H1 (cell line): Measurements from ENCODE around the gene SPHK1. TPM values are rescaled to one million over a fixed set of nuclear protein-coding genes. Genes with fewer than 3 reads are reported as not detected.

Source experiments
- CTCF ChIA-PET: fragments of 300-600 bp; sonication (Branson Sonifier 250); formaldehyde crosslinking; loops from one replicate; lab custom pipeline; 2021; ENCODE audit not compliant: partially characterized antibody; lab: Charles Lee
- POLR2A ChIA-PET: fragments of 300-600 bp; sonication (Branson Sonifier 250); formaldehyde crosslinking; loops from one replicate; lab custom pipeline; 2021; ENCODE audit warnings: inconsistent platforms; ENCODE audit not compliant: partially characterized antibody; lab: Charles Lee
- DNase-seq, 2 experiments: peaks; one replicate each; pipeline versions ENCODE4 v3.0.0 to v3.0.0-alpha.2; 2010 to 2022; ENCODE audit warnings: low spot score in 2 of 2, low read depth in 1 of 2, mixed read lengths in 1 of 2
- FAIRE-seq: peaks from 2 replicates; lab custom pipeline; 2011; peaks lifted over from hg19 to GRCh38; lab: Jason Lieb, UNC
- H2AFZ ChIP-seq: 2 replicates; pipeline ENCODE4 v1.8.1; 2012; ENCODE audit warnings: low read length, inconsistent platforms
- H2AK5ac ChIP-seq: 2 replicates; pipeline ENCODE4 v1.6.1; 2013; ENCODE audit warnings: low read depth, low read length
- H2BK120ac ChIP-seq: replicated peaks from 2 replicates; pipeline ENCODE3; 2013; ENCODE audit warnings: low read depth, low read length, inconsistent platforms
- H2BK12ac ChIP-seq: 2 replicates; pipeline ENCODE4 v1.6.1; 2013; ENCODE audit warnings: low read depth, low read length
- H2BK15ac ChIP-seq: 2 replicates; pipeline ENCODE4 v1.6.1; 2013; ENCODE audit warnings: low read length
- H2BK20ac ChIP-seq: 2 replicates; pipeline ENCODE4 v1.6.1; 2013; ENCODE audit warnings: low read length
- H2BK5ac ChIP-seq: 2 replicates; pipeline ENCODE4 v1.6.1; 2013; ENCODE audit warnings: low read depth, low read length
- H3K14ac ChIP-seq: 2 replicates; pipeline ENCODE4 v1.6.1; 2013; ENCODE audit warnings: inconsistent platforms; ENCODE audit not compliant: insufficient read length
- H3K18ac ChIP-seq: 2 replicates; pipeline ENCODE4 v1.6.1; 2013; ENCODE audit warnings: low read length; ENCODE audit errors: extremely low read depth
- H3K23ac ChIP-seq: 2 replicates; pipeline ENCODE4 v1.6.1; 2013; ENCODE audit warnings: inconsistent platforms; ENCODE audit not compliant: insufficient read length
- H3K23me2 ChIP-seq: 2 replicates; pipeline ENCODE4 v1.6.1; 2013; ENCODE audit warnings: low read depth, low read length
- H3K27ac ChIP-seq: 2 replicates; pipeline ENCODE4 v1.6.1; 2011; ENCODE audit warnings: low read depth, low read length, inconsistent platforms
- H3K27me3 ChIP-seq, 4 experiments: replicated peaks in 1 of 4; 1 replicate in 1 of 4; 2 replicates in 3 of 4; pipeline versions ENCODE4 v1.6.1 to v1.8.1; 2011 to 2013; ENCODE audit warnings: low read length in 3 of 4, mild to moderate bottlenecking in 3 of 4, inconsistent platforms in 2 of 4, mixed read lengths in 2 of 4, moderate library complexity in 1 of 4; ENCODE audit not compliant: control insufficient read depth in 3 of 4, insufficient read depth in 3 of 4; ENCODE audit errors: extremely low read depth in 1 of 4
- H3K36me3 ChIP-seq, 4 experiments: 2 replicates each; pipeline versions ENCODE4 v1.6.1 to v1.8.1; 2011 to 2013; ENCODE audit warnings: mild to moderate bottlenecking in 4 of 4, low read length in 3 of 4, moderate library complexity in 2 of 4, control low read depth in 1 of 4, inconsistent platforms in 1 of 4; ENCODE audit not compliant: insufficient read depth in 4 of 4, control insufficient read depth in 2 of 4
- H3K4ac ChIP-seq: replicated peaks from 2 replicates; pipeline ENCODE3; 2013; ENCODE audit warnings: low read length, low read depth, mixed read lengths, inconsistent platforms; ENCODE audit not compliant: insufficient read length
- H3K4me1 ChIP-seq, 4 experiments: replicated peaks in 1 of 4; 1 replicate in 1 of 4; 2 replicates in 3 of 4; pipeline versions ENCODE4 v1.6.1 to v1.8.1; 2011 to 2013; ENCODE audit warnings: low read length in 3 of 4, inconsistent platforms in 2 of 4, mixed read lengths in 1 of 4; ENCODE audit not compliant: insufficient read depth in 4 of 4, control insufficient read depth in 3 of 4
- H3K4me2 ChIP-seq, 2 experiments: 2 replicates each; pipeline versions ENCODE4 v1.6.1 to v1.8.1; 2011 to 2013; ENCODE audit warnings: low read depth in 2 of 2, low read length in 2 of 2, control low read depth in 1 of 2, inconsistent platforms in 1 of 2, mild to moderate bottlenecking in 1 of 2; ENCODE audit not compliant: insufficient read depth in 1 of 2
- H3K4me3 ChIP-seq, 4 experiments: fragments of 200-600, 300-600 bp in 1 of 4; sonication (generic), shearing (Covaris generic), sonication (Bioruptor Twin) in 1 of 4; 2 replicates each; pipeline versions ENCODE4 v1.5.1 to v1.8.1; 2011 to 2016; ENCODE audit warnings: low read length in 4 of 4, low read depth in 3 of 4, control low read depth in 2 of 4, inconsistent platforms in 2 of 4, mild to moderate bottlenecking in 2 of 4, mixed read lengths in 1 of 4, moderate library complexity in 1 of 4; ENCODE audit not compliant: insufficient read depth in 2 of 4; ENCODE audit errors: extremely low read depth in 1 of 4
- H3K56ac ChIP-seq: replicated peaks from 2 replicates; pipeline ENCODE3; 2013; ENCODE audit warnings: low read depth, mild to moderate bottlenecking, mixed read lengths, low read length, inconsistent platforms; ENCODE audit not compliant: insufficient read length
- H3K79me1 ChIP-seq: 2 replicates; pipeline ENCODE4 v1.6.1; 2013; ENCODE audit warnings: low read depth, low read length, control low read depth
- H3K79me2 ChIP-seq, 2 experiments: 2 replicates each; pipeline versions ENCODE4 v1.6.1 to v1.8.1; 2012 to 2013; ENCODE audit warnings: low read length in 2 of 2, mild to moderate bottlenecking in 2 of 2, inconsistent platforms in 1 of 2; ENCODE audit not compliant: insufficient read depth in 2 of 2, control insufficient read depth in 1 of 2
- H3K9ac ChIP-seq, 4 experiments: replicated peaks in 1 of 4; 1 replicate in 1 of 4; 2 replicates in 3 of 4; pipeline versions ENCODE4 v1.6.1 to v1.8.1; 2011 to 2013; ENCODE audit warnings: low read depth in 3 of 4, low read length in 3 of 4, control low read depth in 2 of 4, mild to moderate bottlenecking in 2 of 4, moderate library complexity in 2 of 4, inconsistent platforms in 1 of 4; ENCODE audit errors: extremely low read depth in 1 of 4
- H3K9me3 ChIP-seq, 2 experiments: 2 replicates each; pipeline versions ENCODE4 v1.6.1 to v1.8.1; 2012 to 2013; ENCODE audit warnings: mild to moderate bottlenecking in 2 of 2, moderate library complexity in 2 of 2, control low read depth in 1 of 2, inconsistent platforms in 1 of 2, low read depth in 1 of 2, low read length in 1 of 2, mixed read lengths in 1 of 2; ENCODE audit not compliant: insufficient read depth in 2 of 2
- H4K20me1 ChIP-seq, 2 experiments: replicated peaks in 1 of 2; 2 replicates each; pipeline versions ENCODE3 to v1.8.1; 2011 to 2013; ENCODE audit warnings: inconsistent platforms in 2 of 2, low read length in 2 of 2, mild to moderate bottlenecking in 1 of 2; ENCODE audit not compliant: insufficient read depth in 2 of 2, control insufficient read depth in 1 of 2
- H4K5ac ChIP-seq: 2 replicates; pipeline ENCODE4 v1.6.1; 2013; ENCODE audit warnings: low read length, low read depth, mixed read lengths, inconsistent platforms; ENCODE audit not compliant: insufficient read length
- H4K8ac ChIP-seq: 2 replicates; pipeline ENCODE4 v1.8.0; 2013; ENCODE audit warnings: mild to moderate bottlenecking, moderate library complexity, low read length, inconsistent platforms; ENCODE audit not compliant: insufficient read depth; ENCODE audit errors: extremely low read depth
- H4K91ac ChIP-seq: replicated peaks from 2 replicates; pipeline ENCODE3; 2013; ENCODE audit warnings: low read length, mixed read lengths, inconsistent platforms; ENCODE audit not compliant: insufficient read length
- BRCA1 ChIP-seq: IDR thresholded peaks from 2 replicates; pipeline ENCODE4 v1.6.1; 2012; ENCODE audit warnings: low read depth, low read length, improper control_type of control experiment
- CREB1 ChIP-seq: IDR thresholded peaks from 2 replicates; pipeline ENCODE4 v1.6.1; 2012; ENCODE audit warnings: inconsistent platforms
- CTBP2 ChIP-seq: IDR thresholded peaks from 2 replicates; pipeline ENCODE4 v1.7.0; 2011; ENCODE audit warnings: borderline replicate concordance, mild to moderate bottlenecking, moderate library complexity, mixed read lengths, low read length; ENCODE audit not compliant: insufficient read depth, insufficient read length
- FOSL1 ChIP-seq: IDR thresholded peaks from 2 replicates; pipeline ENCODE4 v1.6.1; 2011; ENCODE audit warnings: mild to moderate bottlenecking, low read depth, low read length, moderate library complexity; ENCODE audit not compliant: insufficient read depth
- KDM1A ChIP-seq: fragments of 200-600, 300-600 bp; sonication (generic); IDR thresholded peaks from 2 replicates; pipeline ENCODE4 v1.7.1; 2016; ENCODE audit warnings: mild to moderate bottlenecking, low read length, borderline replicate concordance
- MAFK ChIP-seq: IDR thresholded peaks from 2 replicates; pipeline ENCODE4 v1.6.1; 2012; ENCODE audit warnings: low read depth, mild to moderate bottlenecking, improper control_type of control experiment, low read length
- PHF8 ChIP-seq: fragments of 200-600 bp; sonication (generic); conservative IDR thresholded peaks from 2 replicates; pipeline ENCODE4 v1.7.1; 2012; ENCODE audit warnings: low read depth, mild to moderate bottlenecking, inconsistent platforms, low read length, moderate library complexity
- POLR2A ChIP-seq, 2 experiments: IDR thresholded peaks; 1 replicate in 1 of 2; 2 replicates in 1 of 2; pipeline ENCODE4 v1.6.1; 2011; ENCODE audit warnings: low read depth in 2 of 2, low read length in 2 of 2, mild to moderate bottlenecking in 2 of 2; ENCODE audit errors: control extremely low read depth in 1 of 2
- POU5F1 ChIP-seq: IDR thresholded peaks from 2 replicates; pipeline ENCODE4 v1.6.1; 2011; ENCODE audit warnings: low read depth, mild to moderate bottlenecking, low read length, moderate library complexity
- RBBP5 ChIP-seq: IDR thresholded peaks from 2 replicates; pipeline ENCODE4 v1.7.1; 2012; ENCODE audit warnings: low read depth, mild to moderate bottlenecking, inconsistent platforms, low read length, moderate library complexity, borderline replicate concordance
- SAP30 ChIP-seq: fragments of 300-600 bp; sonication (generic); IDR thresholded peaks from 2 replicates; pipeline ENCODE4 v1.7.1; 2012; ENCODE audit warnings: low read length, moderate library complexity, mild to moderate bottlenecking, inconsistent platforms; ENCODE audit not compliant: insufficient read depth, insufficient replicate concordance
- SP2 ChIP-seq: IDR thresholded peaks from 2 replicates; pipeline ENCODE4 v1.6.1; 2012; ENCODE audit warnings: mild to moderate bottlenecking, low read length, inconsistent platforms
- TBP ChIP-seq: IDR thresholded peaks from 2 replicates; pipeline ENCODE4 v1.6.1; 2011; ENCODE audit warnings: low read depth, low read length, improper control_type of control experiment
- TEAD4 ChIP-seq: IDR thresholded peaks from 2 replicates; pipeline ENCODE4 v1.6.1; 2012; ENCODE audit warnings: low read depth, low read length, inconsistent platforms, mixed read lengths
- WGBS, 2 experiments: shearing (Covaris generic) in 1 of 2; methylation state at CpG; one replicate each; pipeline versions ENCODE4 v1.1.6 to v1.1.7; 2013 to 2015; ENCODE audit warnings: low lambda C conversion rate in 2 of 2, mixed read lengths in 2 of 2, inconsistent platforms in 1 of 2, low coverage in 1 of 2, missing lambda C conversion rate in 1 of 2; ENCODE audit not compliant: insufficient replicate concordance in 2 of 2, insufficient coverage in 1 of 2, insufficient read length in 1 of 2; ENCODE audit errors: extremely low coverage in 1 of 2, missing lambda C conversion rate in 1 of 2; 5-methylcytosine and 5-hydroxymethylcytosine counted together
- polyA plus RNA-seq, 7 experiments: library from polyadenylated mRNA; depleted of rRNA in 3 of 7; stranded (reverse) in 5 of 7; unstranded in 2 of 7; fragments of >200 nt in 5 of 7; fragments of 200-250 nt in 2 of 7; gene quantifications; 1 replicate in 5 of 7; 2 replicates in 1 of 7; 4 replicates in 1 of 7; pipeline versions ENCODE4 v1.2.1 to v1.2.3, GENCODE V29; 2011 to 2013; ENCODE audit warnings: missing spikeins in 2 of 7, mixed read lengths in 2 of 7
- total RNA-seq: library from RNA; stranded (reverse); fragmentation: NEBNext Ultra II Directional; extraction: Animal tissue kit (Norgen Biotek cat#: 25700); gene quantifications from 2 replicates; pipeline ENCODE4 v1.2.1, GENCODE V29; 2021

SPHK1 gene
- total and polyA plus RNA-seq, 2 of the 8 experiments (the other 6 are each of a cell fraction or from before 2014, with no cell fraction given): 2.4 TPM

DNA sequence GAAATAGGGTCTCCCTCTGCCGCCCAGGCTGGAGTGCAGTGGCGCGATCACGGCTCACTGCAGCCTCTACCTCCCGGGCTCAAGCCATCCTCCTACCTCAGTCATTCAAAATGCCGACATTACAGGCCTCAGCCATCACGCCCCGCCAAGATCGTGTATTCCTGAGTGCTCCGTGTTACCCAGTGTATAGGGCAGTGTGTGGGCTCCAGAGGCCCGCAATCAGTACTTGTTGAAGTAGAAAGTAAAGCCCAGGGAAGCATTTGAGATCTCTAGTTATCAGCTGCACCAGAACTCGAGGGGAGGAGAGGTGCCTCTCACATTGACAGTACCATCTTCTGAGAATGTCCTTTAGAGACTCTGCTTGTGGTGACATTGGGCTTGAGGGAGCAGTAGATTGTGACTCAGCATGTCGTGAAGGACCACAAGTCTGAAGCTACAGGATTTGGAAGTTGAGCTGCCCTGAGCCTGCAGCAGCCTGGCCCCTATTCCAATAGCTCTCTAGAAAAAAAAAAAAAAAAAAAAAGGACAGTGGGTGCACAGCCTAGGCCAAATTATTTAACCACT, 29.6 kb upstream of the SPHK1 start:
- no peak overlapping the region for H3K18ac ChIP-seq
- no peak overlapping the region for H3K4ac ChIP-seq
- H2AK5ac ChIP-seq: no peak overlapping the region
- H4K5ac ChIP-seq: no peak overlapping the region
- no peak overlapping the region for H2BK120ac ChIP-seq
- no peak for FAIRE-seq
- H3K79me2 ChIP-seq: peaks cover 0 to 10% of the 10 kb centered on the region in 2 experiments; a peak in 1 of 4 replicates
- CTCF ChIA-PET: interaction anchor here (0.5 to 29.3 kb wide), 4 partner anchors 15 to 131 kb away, joined by 3 to 635 read pairs (median 5); partner anchors contain the start of gene SPHK1
- H3K9me3 ChIP-seq: no peaks in the 10 kb centered on the region
- no peak overlapping the region for H3K27ac ChIP-seq
- no peak overlapping the region for H2BK15ac ChIP-seq
- no peak overlapping the region for H3K14ac ChIP-seq
- H4K91ac ChIP-seq: no peak overlapping the region
- peaks cover 0 to 4% of the 10 kb centered on the region in 2 experiments for H4K20me1 ChIP-seq
- peak overlapping the region in 1 of 2 experiments; percentile 94; a peak in 2 of 4 replicates for H3K4me2 ChIP-seq
- no peak overlapping the region for H3K23ac ChIP-seq
- peaks cover 0 to 6% (median 0%) of the 10 kb centered on the region in 4 experiments; a peak in 3 of 7 replicates for H3K4me1 ChIP-seq
- no peak overlapping the region for H3K56ac ChIP-seq
- no peak overlapping the region for H3K9ac ChIP-seq
- no peaks in the 10 kb centered on the region for H3K36me3 ChIP-seq
- peaks cover 9% of the 10 kb centered on the region; the same call in 1 of the 2 replicates for H3K23me2 ChIP-seq
- POLR2A ChIA-PET: interaction anchor here (1.0 to 2.3 kb wide), 3 partner anchors 8 to 31 kb away, joined by 3 to 15 read pairs (median 13); partner anchors contain the start of gene SPHK1
- H4K8ac ChIP-seq: no peak overlapping the region; the same call in 1 of the 2 replicates
- 0 out of 2 replicates have a peak overlapping the region, but pooled peaks have one; percentile 75 for H2AFZ ChIP-seq
- H3K79me1 ChIP-seq: peaks cover 4% of the 10 kb centered on the region; the same call in 1 of the 2 replicates
- H2BK5ac ChIP-seq: no peak overlapping the region
- H3K4me3 ChIP-seq: no peak overlapping the region; a peak in 2 of 8 replicates
- H2BK12ac ChIP-seq: no peak overlapping the region
- peak in 1 of 2 experiments; percentile 48 for DNase-seq
- no peaks in the 10 kb centered on the region for H3K27me3 ChIP-seq
- no peak overlapping the region for H2BK20ac ChIP-seq
- WGBS, 2 experiments: 82% methylated on average over 13 of the region's 13 CpGs; no CpG with 5 or more reads in 1 of the 2 experiments
- TF ChIP-seq TBP (no peak), PHF8 (no peak), MAFK (no peak), SAP30 (no peak), CTBP2 (no peak), RBBP5 (no peak), TEAD4 (no peak), BRCA1 (no peak), POU5F1 (no peak), FOSL1 (no peak), SP2 (no peak), CREB1 (no peak), POLR2A (IDR thresholded peaks at IDR 0.05; ENCODE audit: control extremely low read depth in 1 of 2, low read depth in 2 of 2, low read length in 2 of 2) (no peak), KDM1A (no peak)
